Measurements from ENCODE around the gene HTT.

HTT gene

DNA sequence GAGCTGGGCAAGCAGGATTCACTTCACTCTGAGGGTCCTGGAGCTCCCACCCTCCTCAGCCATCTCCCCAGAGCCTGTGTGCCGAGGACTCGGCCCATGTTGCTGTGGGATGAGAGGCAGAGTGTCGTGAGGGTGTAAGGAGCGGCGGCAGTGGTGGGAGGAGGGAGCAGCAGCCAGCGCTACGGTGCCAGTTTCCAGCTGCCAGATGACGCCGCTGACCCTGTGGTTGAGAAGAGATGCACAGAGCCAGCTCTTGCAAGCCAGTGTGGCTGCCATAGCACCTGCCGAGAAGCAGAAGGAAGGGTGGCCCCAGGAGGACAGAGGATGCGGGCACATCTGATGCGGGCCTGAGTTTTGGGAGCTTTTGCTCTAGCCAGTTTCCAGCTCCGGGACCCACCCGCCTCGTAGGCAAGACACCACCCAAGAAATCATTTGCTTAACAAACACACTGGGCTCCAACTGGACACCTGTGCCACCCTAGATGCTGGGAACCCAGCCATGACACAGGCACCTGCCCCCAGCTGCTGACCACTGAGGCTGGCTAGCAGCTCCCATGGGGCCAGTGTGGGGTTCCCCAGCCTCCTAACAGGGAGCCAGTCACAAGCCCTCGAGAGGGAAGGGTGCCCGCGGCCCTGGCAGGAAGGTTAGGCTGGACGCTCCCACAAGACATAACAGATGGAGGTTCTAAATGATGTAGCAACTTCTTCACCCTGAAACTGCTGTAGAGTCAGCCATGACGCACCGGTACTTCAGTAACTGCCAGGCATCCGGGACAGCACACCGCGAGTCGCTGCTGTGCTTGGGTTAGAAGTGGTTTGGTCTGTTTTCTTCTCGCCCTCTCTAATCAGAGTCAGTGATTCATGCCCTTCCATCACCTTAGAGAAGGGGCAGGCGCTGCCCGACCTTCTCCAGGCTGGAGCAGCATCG is 183.3 kb downstream of the HTT start:
- DNase-seq (ENCODE audit: extremely low read depth in 1 of 2, low read depth in 1 of 2), result no peak

DNA sequence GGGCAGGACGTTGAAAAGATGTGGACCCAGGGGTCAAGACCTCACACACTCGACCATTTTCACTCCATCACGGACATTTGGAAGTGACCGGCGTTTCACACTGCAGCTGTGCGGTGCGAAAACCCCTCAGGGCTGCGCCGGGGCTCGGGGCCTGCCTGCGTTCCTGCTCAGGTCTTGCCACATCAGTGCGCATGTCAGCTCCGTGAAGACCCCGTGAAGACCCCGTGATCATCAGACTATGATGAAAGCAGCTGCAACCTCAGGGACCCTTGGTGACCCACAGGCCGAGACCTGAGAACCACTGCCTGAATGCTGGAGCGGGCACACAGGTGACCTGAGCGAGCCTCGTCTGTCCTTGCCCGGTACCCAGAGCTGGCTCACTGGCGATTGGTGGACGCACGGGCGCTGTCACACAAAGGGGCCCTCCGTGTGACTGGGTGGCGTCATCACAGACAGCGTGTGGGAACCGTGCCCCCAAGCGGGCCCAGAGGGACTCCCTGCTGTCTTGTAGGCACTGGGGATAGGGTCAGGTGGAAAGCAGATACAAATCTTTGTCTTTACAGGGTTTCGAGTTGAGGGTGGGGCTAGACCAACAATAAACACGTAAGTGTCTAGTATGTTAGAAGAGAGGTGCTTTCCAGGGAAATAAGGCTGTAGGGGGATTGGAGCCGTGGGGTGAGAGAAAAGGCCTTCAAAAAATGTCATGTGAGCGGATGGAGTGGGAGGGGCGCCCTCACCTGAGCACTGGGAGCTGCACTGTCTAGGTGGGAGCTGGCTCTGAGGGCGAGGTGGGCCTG is 187.1 kb downstream of the HTT start:
- DNase-seq (ENCODE audit: extremely low read depth in 1 of 2, low read depth in 1 of 2), result no peak

DNA sequence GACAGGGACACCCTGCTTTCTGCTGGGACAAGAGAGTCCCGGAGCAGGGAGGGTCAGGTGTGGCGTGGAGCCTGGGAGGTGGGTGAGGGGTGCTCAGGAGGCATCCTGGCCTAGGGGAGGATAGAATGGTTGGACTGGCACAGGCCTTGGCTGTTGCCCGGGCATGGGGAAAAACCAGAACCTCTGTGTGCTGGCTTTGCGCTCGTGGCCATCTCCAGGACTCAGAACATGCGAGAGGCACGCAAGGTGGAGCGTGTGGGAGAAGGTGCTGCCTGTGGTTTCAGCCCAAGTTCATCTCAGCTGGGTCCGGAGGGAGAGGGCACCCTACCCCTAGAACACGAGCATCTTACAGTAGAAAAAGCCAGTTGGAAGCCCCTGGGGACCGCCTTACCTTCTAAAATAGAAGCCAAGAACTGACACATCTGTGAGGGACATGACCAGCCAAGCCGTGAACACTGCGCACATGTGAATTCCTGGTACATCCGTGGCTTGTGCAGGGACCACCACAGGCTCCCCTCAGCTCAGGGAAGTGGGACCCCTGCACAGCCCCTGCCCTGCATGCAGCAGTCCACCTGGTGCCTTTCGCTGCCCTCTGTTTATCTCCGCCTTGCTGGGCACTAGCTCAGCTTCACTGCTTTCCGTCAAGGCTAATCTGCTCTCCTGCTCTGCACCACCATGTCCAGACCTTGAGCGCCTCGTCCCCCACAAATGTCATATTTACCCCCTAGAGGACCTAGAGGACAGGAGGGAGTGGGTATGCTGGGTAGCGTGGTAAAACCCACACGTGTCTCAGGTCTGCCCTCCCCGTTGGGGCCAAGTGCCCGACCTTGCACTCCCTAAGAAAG is 187.9 kb downstream of the HTT start:
- DNase-seq (ENCODE audit: extremely low read depth in 1 of 2, low read depth in 1 of 2), result no peak

DNA sequence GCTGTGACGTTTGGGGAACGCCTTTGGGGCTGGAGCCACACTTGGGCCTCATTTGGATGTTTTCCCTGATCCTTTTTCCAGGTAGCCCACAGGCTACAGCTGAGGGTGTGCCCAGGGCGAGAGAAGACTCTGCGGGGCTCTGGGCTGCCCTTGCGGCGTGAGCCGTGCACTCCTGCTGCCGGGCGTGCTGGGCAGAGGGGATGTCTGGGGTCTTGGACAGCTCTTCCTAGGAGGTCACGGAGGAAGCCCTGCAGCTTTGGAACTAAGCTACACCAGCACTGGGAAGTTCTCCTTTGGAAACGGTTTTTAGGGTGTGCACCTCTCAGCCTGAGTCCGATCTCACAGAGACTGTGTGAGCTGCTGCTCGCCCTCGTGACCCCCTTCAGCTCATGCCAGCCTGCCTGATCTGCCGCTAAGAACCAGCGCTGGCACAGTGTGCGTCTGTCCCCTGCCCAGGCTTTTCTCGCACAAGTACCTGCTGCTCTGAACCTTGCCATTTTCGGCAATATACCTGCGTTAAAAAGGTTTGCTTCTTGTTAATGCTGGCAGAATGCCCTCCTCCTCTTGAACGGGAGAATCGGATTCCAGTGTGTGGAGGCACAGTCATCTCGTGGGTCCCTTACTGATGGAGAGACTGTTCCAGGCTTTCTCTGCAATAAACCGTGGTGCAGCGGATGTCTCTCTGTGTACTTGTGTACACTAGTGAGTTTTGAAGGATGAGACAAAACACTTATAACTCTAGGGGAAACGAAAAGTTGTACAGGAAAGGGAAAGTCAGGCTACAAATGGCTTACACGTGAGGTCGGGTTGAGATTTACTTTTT is 188.8 kb downstream of the HTT start:
- no peak for DNase-seq (ENCODE audit: extremely low read depth in 1 of 2, low read depth in 1 of 2)

DNA sequence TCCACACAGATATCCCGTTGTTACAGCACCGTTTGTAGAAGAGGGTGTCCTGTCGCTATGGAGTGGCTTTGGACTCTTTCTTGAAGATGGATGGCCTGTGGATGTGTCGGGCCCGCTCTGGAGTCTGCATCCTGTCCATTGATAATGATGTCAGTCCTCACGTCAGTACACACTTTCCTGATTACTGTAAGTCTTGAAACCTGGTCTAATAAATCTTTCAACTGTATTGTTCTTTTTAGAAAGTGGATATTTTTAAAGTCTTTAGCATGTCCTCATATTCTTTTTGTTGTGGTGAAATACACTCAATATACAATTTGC is 189.4 kb downstream of the HTT start:
- no peak for DNase-seq (ENCODE audit: extremely low read depth in 1 of 2, low read depth in 1 of 2)

DNA sequence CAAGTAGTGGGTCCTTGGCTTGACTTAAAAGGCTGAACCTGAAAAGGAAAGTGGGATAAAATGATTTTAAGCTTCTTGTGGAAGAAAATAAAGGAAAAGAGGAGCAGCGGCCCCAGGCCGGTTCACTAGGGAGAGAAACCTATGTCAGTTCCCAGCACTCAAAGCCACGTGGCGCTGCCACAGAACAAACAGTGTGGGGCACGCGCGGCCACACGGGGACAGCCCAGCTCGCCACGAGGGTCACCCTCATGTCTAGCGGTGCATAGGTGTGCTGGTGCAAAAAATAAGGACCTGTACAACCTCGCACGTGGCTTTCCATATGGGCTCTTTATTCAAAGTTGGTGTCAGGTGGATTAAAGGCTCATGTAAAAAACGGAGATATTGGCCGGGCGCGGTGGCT is 191.6 kb downstream of the HTT start:
- no peak for DNase-seq (ENCODE audit: extremely low read depth in 1 of 2, low read depth in 1 of 2)

DNA sequence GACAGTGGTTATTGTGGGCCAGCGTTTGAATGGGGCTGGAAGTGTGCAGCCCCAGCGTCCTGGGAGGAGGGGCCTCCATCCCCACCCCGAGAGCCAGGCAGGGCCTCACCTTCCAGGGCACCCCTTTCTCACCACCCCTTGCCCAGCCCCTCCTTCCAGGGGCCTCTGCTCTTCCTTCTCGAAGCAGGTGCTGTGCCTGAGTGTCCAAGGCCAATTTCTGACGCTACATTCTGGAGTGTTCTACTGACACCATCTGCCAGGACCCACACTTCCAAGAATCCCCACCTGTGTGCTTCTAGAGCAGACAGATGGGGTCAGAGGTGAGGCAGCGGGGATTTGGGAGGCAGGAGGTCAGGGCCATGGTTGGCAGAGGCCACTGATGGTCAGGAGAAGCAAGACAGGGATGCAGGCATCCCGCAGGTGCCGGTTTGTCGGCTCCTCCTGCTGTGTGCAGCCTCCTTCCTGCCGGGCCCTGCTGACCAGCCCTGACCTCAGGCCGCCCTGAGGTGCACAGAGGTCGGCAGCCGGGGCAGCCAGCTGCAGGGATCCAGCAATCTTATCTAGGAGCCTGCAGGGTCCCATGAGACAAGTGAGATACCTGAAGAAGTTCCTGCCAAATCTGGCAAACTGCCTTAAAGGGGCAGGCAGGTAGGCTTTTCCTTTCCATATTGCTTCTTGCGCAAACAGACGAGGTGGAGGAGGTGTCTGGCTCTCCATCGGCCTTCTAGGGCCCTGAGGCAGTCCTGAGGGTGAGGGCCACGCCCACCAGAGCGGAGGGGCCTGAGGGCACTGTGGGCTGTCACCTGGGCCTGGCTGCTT is 193.3 kb downstream of the HTT start:
- no peak for DNase-seq (ENCODE audit: extremely low read depth in 1 of 2, low read depth in 1 of 2)

DNA sequence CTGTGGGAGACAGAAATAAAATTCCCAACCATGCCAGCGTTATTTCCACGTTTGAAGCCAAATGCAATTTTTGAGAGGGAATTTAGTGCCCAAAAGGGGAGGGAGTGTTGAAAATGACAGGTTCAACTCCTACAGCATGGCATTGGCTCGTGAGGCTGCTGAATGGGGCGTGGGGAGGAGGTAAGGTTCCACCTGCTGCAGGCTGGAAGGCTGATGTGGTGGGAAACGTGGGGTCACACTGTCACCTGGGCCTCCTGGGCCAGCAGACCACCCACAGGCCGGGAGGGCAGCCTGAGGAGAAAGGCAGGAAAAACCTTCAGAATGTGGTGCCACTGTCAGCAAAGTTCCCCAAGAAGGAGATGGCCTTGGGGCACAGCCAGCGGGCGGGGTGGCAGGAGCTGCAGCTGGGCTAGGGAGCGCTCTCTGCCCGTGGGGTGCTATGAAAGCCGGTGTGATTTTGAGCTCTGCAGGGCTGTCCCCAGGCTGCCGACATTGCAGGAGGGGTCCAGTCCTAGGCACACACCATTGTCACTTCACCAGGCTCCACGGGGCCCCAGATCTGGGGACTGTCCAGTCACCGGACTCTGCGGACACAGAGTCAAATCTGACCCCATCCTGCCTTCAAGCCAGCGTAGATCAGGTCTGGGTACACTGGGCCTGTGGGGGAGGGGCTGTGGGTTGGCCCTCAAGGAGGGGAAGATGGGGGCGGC is 194.1 kb downstream of the HTT start:
- no peak for DNase-seq (ENCODE audit: extremely low read depth in 1 of 2, low read depth in 1 of 2)

DNA sequence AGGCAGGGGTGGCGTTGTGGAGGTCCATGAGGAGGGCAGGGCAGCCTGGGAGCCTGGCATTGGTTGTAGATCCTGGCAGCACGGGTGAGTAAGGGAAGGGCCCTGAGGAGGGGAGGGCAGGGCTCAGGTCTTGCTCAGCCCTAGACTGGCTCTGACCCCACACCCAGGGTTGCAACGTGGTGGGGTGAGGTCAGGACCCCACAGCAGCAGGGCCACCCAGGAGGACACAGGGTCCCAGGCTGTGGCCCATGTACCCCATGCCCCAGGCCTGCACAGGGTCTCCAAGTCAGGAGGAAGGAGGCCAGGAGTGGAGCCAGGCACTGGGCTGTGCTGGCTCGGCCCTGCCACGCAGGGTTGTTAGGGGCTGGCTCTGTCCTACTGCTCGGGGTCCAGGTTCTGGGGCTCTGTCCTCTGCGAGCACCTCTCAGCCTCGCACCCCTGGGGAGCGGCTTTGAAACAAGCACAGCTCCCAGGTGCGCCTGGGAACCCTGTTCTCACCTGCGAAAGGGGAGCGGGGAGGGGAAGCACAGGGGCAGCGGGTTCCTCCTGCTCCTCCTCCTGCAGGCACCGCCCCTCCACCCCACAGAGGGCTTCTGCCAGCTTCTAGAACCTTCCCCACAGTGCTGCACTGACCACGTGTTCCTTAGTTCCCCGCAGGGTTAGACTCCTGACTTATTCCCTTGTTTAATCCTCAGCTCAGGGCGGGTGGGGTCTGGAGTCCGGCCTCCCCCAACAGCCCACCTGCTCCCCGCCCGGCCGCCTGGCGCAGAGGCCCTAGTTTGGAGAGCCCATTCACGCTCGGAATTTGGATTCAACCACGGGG is 194.8 kb downstream of the HTT start:
- DNase-seq (ENCODE audit: extremely low read depth in 1 of 2, low read depth in 1 of 2), result no peak

DNA sequence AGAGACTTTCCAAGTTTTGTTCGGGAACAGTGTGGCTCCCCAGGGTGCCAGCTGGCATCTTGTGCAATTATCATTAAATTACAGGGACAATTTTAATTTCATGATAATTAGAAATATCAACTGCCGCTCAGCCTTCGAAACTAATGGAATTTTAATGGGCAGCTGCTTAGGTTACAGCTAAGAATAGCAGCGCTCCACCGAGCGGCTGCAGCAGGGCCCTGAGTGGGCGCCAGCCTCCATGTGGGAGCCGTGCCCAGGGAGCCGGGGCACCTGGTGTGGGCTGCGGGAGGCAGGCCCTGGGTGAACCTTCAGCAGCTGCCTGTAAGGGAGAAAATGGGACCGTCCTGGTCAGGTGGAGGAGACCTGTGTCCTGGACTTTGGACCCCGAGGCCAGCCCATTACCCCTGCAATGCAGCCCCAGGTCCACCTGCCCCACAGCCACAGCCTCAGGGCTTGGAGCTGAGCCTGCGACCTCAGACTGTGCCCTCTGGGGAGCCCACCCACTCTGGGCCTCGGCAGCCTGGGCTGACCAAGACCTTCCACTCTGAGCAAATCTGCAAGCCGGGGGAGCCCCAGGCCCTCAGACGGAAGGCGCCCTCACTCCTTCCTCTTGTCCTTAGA is 195.6 kb downstream of the HTT start:
- no peak for DNase-seq (ENCODE audit: extremely low read depth in 1 of 2, low read depth in 1 of 2)

DNA sequence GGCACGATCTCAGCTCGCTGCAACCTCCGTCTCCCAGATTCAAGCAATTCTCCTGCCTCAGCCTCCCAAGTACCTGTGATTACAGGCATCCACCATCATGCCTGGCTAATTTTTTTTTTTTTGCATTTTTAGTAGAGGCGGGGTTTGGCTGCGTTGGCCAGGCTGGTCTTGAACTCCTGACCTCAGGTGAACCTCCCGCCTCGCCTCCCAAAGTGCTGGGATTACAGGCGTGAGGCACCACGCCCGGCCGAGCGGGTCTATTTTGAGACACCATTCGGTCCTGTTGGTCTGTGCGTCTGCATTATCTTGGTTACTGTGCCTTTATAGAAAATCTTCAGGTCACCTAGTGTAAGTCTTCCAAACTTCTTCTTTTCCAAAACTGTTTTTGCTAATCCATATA is 196.7 kb downstream of the HTT start:
- no peak for DNase-seq (ENCODE audit: extremely low read depth in 1 of 2, low read depth in 1 of 2)

DNA sequence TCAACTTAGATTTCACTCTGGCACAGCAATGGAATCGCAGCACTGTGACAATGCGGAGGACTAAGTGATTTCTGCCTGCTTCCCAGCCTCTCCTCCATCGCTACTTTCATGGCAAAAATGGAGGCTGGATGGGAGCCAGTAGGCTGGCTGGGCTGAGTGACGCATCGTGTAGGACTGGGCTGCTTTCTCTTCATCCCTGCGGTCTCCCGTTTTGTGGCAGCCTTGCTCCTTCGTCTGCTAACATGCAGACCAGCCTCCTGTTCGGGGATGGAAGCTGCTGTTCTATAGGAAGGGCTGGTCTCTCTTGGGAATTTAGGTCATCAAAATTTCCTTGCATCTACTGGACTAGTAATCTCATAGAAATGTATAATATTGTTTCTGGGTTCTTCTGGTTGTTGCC is 202.5 kb downstream of the HTT start:
- no peak for DNase-seq (ENCODE audit: extremely low read depth in 1 of 2, low read depth in 1 of 2)

DNA sequence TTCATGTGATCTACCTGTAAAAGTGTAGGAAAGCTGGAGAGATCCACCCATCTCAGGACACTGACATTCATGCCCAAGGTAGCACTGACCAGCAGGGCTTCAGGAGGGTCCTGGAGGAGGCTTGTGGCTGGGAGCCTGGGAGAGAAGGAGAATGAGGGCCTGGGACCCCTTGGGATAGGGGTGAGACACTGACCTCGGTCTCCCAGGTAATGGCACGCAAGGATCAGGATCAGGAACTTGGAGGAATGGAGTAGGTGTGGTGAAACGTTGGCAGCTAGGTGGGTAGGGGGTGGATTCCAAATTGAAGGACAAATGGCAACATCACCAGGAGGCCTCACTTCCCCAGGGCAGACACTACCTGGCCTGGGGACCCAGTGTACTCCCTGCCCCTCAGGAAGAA is 206.0 kb downstream of the HTT start:
- no peak for DNase-seq (ENCODE audit: extremely low read depth in 1 of 2, low read depth in 1 of 2)

DNA sequence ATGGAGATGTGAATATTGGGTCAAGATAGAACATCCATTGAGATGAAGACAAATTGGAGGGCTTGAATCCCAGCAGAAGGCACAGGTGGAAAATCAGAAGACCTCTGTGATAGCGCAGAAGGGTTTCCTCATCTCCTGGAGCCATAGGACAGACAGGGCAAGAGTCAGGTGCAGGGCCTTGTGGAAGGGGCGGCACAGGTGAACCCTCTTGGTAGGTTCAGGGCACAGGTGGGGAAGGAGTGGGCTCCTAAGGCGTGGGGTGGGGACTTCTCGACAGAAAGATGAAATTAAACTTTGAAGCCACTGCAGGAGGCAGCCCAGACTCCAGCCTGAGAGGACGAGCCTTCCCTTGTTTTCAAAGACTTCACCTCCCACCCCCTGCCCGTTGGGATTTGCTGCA is 209.0 kb downstream of the HTT start:
- DNase-seq (ENCODE audit: extremely low read depth in 1 of 2, low read depth in 1 of 2), result no peak

DNA sequence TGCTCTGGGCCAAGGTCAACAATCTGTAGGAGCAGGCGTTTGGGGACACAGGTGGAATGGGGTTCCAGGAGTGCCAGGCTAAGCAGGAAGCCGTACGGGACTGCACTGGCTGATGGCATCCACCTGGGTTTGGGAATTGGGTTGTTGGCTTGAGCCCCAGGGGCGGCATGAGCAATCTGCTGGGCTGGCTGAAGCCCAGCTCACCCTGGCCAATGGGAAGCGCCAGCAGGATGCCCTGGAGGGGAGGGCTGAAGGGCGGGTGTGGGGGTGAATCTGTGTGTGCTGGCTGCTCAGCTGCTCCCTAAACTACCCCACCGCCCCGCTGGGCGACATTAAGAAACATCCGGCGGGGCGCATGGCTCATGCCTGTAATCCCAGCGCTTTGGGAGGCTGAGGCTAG is 209.4 kb downstream of the HTT start:
- no peak for DNase-seq (ENCODE audit: extremely low read depth in 1 of 2, low read depth in 1 of 2)

DNA sequence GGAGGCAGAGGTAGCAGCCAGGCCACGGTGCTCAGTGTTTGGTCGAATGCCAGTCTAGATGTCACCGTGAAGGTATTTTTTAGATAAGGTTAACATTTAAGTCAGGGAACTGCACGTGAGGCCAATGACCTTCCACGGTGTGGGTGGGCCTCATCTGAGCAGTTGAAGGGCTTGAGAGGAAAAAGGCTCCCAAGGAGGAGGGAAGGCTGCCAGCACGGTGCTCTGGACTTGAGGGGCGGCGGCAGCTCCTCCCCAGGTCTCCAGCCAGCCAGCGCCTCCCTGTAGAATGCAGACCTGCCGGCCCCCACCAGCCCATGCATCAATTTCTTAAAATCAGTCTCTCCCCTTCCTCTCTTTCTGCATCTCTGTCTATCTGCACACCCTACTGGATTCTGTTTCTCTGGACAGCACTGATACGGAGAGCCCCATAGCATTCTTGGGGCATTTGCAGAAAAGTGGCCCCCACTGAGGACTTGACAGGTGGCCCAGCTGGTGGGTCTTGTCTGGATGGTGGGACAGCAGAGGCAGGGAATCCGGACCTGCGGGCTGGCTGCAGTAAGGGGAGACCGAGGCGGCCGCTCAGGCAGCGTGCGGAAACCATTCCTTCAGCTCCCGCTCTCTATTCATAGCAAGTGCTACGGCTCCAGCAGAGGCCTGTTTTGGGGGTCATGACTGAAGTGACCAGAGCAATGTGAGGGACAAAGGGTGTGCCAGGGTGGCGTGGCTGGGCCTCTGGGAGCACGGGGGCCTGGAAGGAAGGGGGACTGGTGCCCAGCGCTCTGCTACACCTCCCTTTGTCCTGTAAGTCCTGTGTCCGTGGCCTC is 210.5 kb downstream of the HTT start:
- no peak for DNase-seq (ENCODE audit: extremely low read depth in 1 of 2, low read depth in 1 of 2)

Measured in activated CD8-positive, alpha-beta memory T cell treated with anti-CD3 and anti-CD28 coated beads for 1 hour (primary cell).